Measurements from ENCODE around the gene TMEM259.

The TMEM259 gene

GRCh38 chr19:960601-960938, 60.4 kb downstream of the TMEM259 start:
- no peak for TF ChIP-seq CTCF (conservative IDR thresholded peaks at IDR 0.05; ENCODE audit: control insufficient read depth, insufficient read depth, low read depth, low read length)
- no peak for DNase-seq (ENCODE audit: low read depth)
- H3K4me3 ChIP-seq (ENCODE audit: control insufficient read depth, low read depth, low read length): no peak overlapping the region

GRCh38 chr19:960020-960419, 60.9 kb downstream of the TMEM259 start:
- H3K4me3 ChIP-seq (ENCODE audit: control insufficient read depth, low read depth, low read length): no peak overlapping the region
- DNase-seq (ENCODE audit: low read depth): no peak
- no peak for TF ChIP-seq CTCF (conservative IDR thresholded peaks at IDR 0.05; ENCODE audit: control insufficient read depth, insufficient read depth, low read depth, low read length)

Data from fibroblast of mammary gland (primary cell).